SK-N-SH treated with all-trans-retinoic acid at 6 μM for 48 hours (cell line): ENCODE measurements around the gene SLC38A2.

ENCODE experiments used
- CREB5 ChIP-seq: fragments of 250-450 bp; sonication (Bioruptor Pico); IDR thresholded peaks from 2 replicates; pipeline ENCODE4 v1.5.1; 2020; ENCODE audit warnings: low read depth, mild to moderate bottlenecking, moderate library complexity
- CSRNP3 ChIP-seq: fragments of 250-450 bp; sonication (Bioruptor Pico); IDR thresholded peaks from 2 replicates; pipeline ENCODE4 v1.5.1; 2021; ENCODE audit warnings: mild to moderate bottlenecking, moderate library complexity
- GLIS3 ChIP-seq: fragments of 250-450 bp; sonication (Bioruptor Pico); IDR thresholded peaks from 2 replicates; pipeline ENCODE4 v1.5.0; 2020; ENCODE audit warnings: mild to moderate bottlenecking, moderate library complexity
- OSR1 ChIP-seq: fragments of 250-450 bp; sonication (Bioruptor Pico); IDR thresholded peaks from 2 replicates; pipeline ENCODE4 v1.8.0; 2022; ENCODE audit warnings: moderate library complexity, mild to moderate bottlenecking, inconsistent platforms
- PATZ1 ChIP-seq: fragments of 250-450 bp; sonication (Bioruptor Pico); IDR thresholded peaks from 2 replicates; pipeline ENCODE4 v1.8.0; 2020; ENCODE audit warnings: mild to moderate bottlenecking, moderate library complexity, borderline replicate concordance
- POU6F1 ChIP-seq: fragments of 250-450 bp; sonication (Bioruptor Pico); IDR thresholded peaks from 2 replicates; pipeline ENCODE4 v1.8.0; 2021; ENCODE audit warnings: low read depth, mild to moderate bottlenecking, moderate library complexity, borderline replicate concordance
- RARB ChIP-seq: fragments of 250-450 bp; sonication (Bioruptor Pico); IDR thresholded peaks from 2 replicates; pipeline ENCODE4 v1.8.0; 2021; ENCODE audit warnings: mild to moderate bottlenecking, moderate library complexity
- TCF4 ChIP-seq: fragments of 250-450 bp; sonication (Bioruptor Pico); IDR thresholded peaks from 2 replicates; pipeline ENCODE4 v1.8.0; 2021; ENCODE audit warnings: mild to moderate bottlenecking, moderate library complexity, borderline replicate concordance
- TSHZ2 ChIP-seq: fragments of 250-450 bp; sonication (Bioruptor Pico); IDR thresholded peaks from 2 replicates; pipeline ENCODE4 v1.5.0; 2020; ENCODE audit warnings: mild to moderate bottlenecking, moderate library complexity
- ZC3H10 ChIP-seq: fragments of 250-450 bp; sonication (Bioruptor Pico); IDR thresholded peaks from 2 replicates; pipeline ENCODE4 v1.5.1; 2021; ENCODE audit warnings: mild to moderate bottlenecking, moderate library complexity
- ZFP3 ChIP-seq: fragments of 250-450 bp; sonication (Bioruptor Pico); IDR thresholded peaks from 2 replicates; pipeline ENCODE4 v1.5.0; 2020; ENCODE audit warnings: mild to moderate bottlenecking, moderate library complexity
- ZFP30 ChIP-seq: fragments of 450-650 bp; formaldehyde crosslinking; IDR thresholded peaks from 2 replicates; pipeline ENCODE4 v1.5.0; 2022; ENCODE audit warnings: mild to moderate bottlenecking, moderate library complexity
- ZNF70 ChIP-seq: fragments of 450-650 bp; formaldehyde crosslinking; IDR thresholded peaks from 2 replicates; pipeline ENCODE4 v1.5.0; 2020; ENCODE audit warnings: mild to moderate bottlenecking, moderate library complexity
- ZNF8 ChIP-seq: fragments of 450-650 bp; formaldehyde crosslinking; IDR thresholded peaks from 2 replicates; pipeline ENCODE4 v1.5.0; 2020; ENCODE audit warnings: mild to moderate bottlenecking, moderate library complexity

- TF ChIP-seq ZFP3 (CRISPR knock-in tag) (no peak), PATZ1 (CRISPR knock-in tag) (no peak), ZNF8 (CRISPR knock-in tag) (no peak), POU6F1 (CRISPR knock-in tag) (no peak), OSR1 (CRISPR knock-in tag) (no peak), CREB5 (CRISPR knock-in tag) (no peak), ZNF70 (no peak), ZFP30 (CRISPR knock-in tag) (no peak), TCF4 (CRISPR knock-in tag) (no peak), CSRNP3 (CRISPR knock-in tag) (no peak), TSHZ2 (CRISPR knock-in tag) (no peak), GLIS3 (CRISPR knock-in tag) (no peak), ZC3H10 (CRISPR knock-in tag) (no peak), RARB (no peak)
These were observed 30.6 kb upstream of the SLC38A2 start for GRCh38 chr12:46402941-46403718.
